Stimulated activated CD8-positive, alpha-beta memory T cell treated with anti-CD3 and anti-CD28 coated beads, Interleukin-4, amount 100 ng/mL, for 4 hours (primary cell): ENCODE data around the gene CADPS2.

Experiments
- DNase-seq, 2 donors: peaks; one replicate each; pipeline ENCODE4 v3.0.0-alpha.2; 2020; ENCODE audit warnings: low read depth in 2 of 2, low spot score in 1 of 2

Gene CADPS2

GRCh38 chr7:122605929-122606328 is 280.3 kb downstream of the CADPS2 start:
- no peak for DNase-seq

DNA sequence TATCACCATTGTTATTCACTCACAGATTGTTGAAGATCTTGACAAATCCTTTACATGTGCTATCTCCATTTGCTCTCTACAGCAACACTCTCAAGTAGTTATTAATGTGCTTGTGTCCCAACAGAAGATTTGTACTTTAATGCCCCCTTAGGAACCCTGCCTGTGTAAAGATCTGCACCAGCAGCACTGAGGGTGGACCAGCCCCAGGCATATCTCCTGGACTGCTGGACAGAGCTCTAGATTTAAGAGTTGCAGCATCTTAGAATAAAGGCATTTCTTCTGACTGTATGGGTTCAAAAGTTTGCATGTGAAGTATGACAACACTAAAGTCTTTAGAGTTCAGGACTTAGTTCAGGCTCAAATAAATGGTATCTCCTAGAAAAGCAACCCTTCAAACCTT is 282.0 kb downstream of the CADPS2 start:
- no peak for DNase-seq

GRCh38 chr7:122602800-122603199 is 283.5 kb downstream of the CADPS2 start:
- no peak for DNase-seq

DNA sequence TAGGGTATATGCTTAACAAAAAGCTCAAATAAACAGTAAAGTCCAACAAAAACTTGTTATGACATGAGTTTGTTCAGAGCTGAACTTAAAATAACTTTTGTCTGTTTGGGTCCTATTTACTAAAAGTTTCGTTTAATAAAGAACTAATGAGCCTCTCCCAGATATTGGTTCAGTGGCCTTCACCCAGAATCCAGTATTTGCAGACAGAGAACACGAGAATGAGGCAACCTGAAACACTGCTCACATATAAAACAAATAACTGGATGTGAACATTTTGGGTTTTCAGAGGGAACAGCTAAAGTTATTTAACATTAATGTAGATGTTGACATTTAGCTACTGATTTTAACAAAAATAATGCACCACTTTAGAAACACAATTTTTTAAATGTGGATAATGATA is 285.6 kb downstream of the CADPS2 start:
- DNase-seq, result no peak

DNA sequence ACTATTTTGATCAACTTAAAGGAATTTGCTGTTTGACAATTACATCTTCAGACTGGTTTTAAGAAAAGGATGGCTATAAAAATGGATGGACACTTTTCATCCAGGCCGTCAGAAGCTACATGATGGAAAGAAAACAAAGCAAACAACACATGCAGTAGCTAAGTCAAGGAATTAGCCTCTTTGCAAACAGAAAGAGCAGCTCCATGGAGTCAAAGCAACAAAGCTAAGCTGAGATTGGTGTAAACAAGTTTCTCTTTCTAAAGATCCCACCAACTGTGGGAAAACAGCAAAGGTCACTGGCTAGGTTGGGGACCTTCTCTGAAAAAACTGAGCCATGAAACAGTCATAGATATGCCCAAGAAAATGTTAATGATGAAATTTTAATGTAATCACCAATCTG is 286.2 kb downstream of the CADPS2 start:
- no peak for DNase-seq

- DNase-seq, result no peak
These were observed 289.0 kb downstream of the CADPS2 start for GRCh38 chr7:122597277-122597676.

GRCh38 chr7:122595885-122596284 is 290.4 kb downstream of the CADPS2 start:
- no peak for DNase-seq

GRCh38 chr7:122588621-122589020 is 297.6 kb downstream of the CADPS2 start:
- DNase-seq, result no peak

DNA sequence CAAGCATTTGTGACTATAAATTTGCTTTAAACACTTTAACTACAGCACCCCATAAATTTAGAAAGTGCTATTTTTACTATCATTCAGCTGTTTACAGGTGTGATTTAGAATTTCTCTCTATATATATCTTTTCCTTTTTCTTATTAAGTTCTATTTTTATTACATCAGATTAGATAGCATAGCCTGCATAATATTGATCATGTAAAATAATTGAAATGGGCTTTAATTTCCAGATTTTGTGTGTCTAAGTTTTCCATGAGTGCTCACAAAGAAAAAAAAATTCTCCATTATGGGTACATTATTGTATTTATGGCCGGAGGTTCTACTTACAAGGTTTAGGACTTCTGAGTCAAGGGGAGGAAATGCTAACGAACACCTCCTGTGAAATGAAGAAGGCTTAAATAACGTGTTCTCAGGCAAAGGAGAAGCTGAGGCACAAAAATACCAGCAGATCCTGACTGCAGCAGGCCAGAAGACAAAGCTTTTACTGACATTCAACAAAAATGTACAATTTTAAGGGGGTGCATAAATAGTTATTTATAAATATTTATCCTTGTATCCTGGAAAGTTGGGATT is 301.5 kb downstream of the CADPS2 start:
- no peak for DNase-seq

DNA sequence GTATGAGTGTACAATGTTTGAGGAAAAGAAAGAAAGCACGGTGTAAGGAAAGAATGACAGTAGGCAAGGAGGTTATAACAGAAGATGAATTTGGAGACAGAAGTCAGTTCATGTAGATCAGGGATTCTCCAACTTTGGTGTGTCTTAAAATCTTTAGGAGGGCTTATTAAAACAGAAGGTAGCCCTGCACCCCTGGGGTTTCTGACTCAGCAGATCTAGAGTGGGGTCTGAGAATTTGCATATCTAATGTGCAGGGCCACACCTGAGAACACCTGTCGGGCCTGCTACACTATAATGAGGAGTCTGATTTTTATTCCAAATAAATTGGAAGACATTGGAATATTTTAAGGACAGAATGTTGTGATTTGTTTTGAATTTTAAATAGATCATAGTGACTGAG is 307.9 kb downstream of the CADPS2 start:
- no peak for DNase-seq

GRCh38 chr7:122577449-122578003 is 308.7 kb downstream of the CADPS2 start:
- DNase-seq, result no peak

GRCh38 chr7:122572706-122573105 is 313.6 kb downstream of the CADPS2 start:
- no peak for DNase-seq

DNA sequence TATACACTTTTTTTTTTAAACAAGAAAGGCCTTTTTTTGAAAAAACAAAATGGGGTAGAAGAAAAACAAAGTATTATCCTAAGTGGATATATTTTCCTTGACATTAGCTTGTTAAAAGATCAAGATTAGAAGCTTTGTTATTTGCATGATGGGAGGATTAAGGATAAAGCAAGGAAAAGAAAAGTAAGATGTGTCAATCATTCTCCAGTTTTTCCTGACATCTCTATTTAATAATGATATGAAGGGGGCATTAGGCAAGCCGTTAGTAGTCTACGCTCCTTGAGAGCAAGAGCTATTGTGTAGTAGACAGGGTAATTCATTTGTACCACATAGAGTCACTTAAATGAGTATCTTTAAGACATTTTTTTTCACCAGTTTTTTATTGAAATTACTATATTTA is 324.9 kb downstream of the CADPS2 start:
- no peak for DNase-seq

DNA sequence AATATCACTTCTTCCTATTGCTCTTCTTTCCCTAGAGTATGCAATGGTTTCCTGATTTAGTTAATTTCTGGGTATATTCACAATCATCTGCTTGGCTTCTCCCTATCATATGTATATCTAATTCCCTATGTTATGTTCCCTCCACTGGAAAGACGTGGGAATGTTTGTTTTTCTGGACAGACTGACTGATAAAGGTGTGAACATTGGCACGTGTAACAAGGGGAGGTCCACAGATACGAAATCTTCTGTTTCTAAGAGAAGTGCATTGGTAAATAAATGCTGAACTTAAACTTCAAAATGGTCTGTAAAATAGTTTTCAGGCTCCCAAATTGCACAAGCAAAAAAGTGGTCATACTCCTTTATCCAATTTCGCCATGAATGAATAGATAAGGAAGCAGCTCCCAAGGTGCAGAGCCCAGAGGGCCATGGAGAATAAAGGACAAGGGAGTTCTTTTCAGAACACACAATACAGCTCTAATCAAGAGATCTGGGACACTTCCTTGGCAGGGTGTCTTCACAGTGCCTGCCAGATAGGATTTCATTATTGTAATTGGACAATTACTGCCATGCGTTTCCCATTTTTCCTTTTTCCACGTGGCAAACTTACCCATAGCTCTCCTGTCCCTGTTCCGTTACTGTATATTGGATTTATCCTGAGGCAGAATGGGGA is 329.3 kb downstream of the CADPS2 start:
- DNase-seq, result no peak

GRCh38 chr7:122556219-122556618 is 330.0 kb downstream of the CADPS2 start:
- no peak for DNase-seq

DNA sequence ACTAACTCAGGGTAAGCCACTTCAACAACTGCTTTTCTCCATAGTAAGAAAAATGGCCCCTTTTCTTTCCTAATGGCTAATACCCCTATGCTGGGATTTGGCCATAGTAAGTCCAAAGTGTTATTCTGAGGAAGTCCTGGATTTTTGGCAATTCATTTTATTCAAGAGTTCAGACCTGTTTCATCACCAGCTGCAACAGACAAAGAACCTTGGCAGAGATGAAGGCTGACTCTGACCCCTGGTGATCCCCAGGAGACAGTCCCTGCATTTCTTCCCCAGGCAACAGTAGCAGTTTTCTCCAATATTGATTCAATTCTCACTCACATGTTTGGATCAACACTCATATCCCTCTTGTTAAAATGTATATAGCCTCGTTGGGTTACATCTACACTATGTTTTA is 332.5 kb downstream of the CADPS2 start:
- no peak for DNase-seq

- no peak for DNase-seq
These were observed 333.5 kb downstream of the CADPS2 start for GRCh38 chr7:122552769-122553168.

DNA sequence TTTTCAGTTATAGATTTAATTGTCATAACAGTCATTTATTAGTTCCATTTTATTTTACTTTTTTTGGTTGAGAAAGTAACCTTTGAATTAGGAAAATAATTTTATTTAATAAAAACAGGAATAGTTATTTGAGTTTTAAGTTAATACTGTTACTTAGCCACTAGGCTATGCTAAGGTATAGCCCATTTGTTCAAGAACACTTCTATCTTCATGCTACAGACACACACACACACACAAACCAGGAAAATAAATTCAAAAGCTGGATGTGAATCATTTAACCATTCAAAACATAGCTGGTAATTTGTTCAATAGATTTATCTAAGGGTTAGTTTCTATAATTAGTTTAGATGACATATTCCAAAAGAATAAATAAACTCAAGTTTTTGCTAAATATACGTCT is 335.7 kb downstream of the CADPS2 start:
- no peak for DNase-seq

DNA sequence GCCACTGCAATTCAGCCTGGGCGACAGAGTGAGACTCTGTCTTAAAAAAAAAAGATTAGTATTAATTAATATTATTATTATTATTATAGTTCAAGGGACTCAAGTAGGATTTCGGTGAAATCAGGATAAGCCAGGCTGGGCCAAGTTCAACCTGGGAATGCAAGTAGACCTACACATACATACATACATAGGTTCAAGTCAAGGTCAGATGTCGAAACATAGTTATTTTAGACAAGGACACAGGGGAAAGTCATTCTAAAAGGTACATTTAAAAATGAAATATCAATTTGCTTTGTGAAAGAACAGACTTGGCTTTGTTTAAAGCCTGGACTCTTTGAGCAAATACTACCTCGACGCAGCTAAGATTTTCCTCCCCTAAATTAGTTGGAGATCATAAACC is 336.7 kb downstream of the CADPS2 start:
- DNase-seq, result no peak

- DNase-seq, result no peak
These were observed 339.8 kb downstream of the CADPS2 start for GRCh38 chr7:122546496-122546895.

DNA sequence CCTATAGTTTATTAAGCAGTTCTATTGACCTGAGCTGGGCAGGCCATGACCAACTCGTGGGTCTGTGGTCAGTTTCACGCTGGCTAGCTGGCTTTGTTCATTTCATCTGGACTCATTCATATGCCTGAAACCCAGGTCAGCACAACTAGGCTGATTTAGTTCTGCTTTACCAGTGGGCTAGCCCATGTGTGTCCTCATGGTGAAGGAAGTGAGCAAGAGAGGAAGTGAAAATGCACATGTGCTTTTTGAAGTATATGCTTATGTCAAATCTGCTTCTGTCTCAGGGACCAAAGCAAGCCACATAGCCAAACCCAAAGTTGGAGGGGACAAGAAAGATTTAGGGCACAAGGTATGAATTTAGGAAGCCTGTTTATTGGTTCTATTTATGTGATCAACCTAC is 341.8 kb downstream of the CADPS2 start:
- no peak for DNase-seq

- no peak for DNase-seq
These were observed 342.4 kb downstream of the CADPS2 start for GRCh38 chr7:122543891-122544290.

GRCh38 chr7:122543166-122543565 is 343.1 kb downstream of the CADPS2 start:
- DNase-seq, result no peak
